ENCODE data around the gene TAMM41.
"Not testable (repeated sequence)": the region's sequence is repeated elsewhere in the genome, so short reads cannot be mapped to it uniquely, and the experiment has no call there.

Gene TAMM41

DNA sequence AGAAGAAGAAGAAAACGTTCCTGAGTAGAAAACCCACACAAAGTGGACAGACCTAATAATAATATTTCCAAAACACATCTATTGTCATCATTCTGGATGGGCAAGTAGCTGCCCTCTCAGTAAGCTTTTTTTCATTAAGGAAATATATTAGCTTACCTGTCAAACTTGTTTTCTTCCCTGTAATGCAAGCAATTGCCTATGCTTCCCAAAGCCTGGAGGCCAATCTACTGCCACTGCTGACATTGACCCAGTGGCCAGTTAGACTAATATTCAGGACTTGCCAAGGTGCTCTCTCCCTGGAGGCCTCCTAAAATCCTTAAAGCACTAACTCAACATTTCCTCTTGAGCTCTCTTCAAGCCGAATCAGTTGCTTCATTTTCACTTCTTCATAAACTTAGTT is 86.7 kb downstream of the TAMM41 start:
- H3K9me3 ChIP-seq (ENCODE audit: insufficient read depth, low read length) = no peaks in the 10 kb centered on the region
- no peak overlapping the region for H3K9ac ChIP-seq (ENCODE audit: insufficient read length, low read depth)
- no peaks in the 10 kb centered on the region for H3K36me3 ChIP-seq (ENCODE audit: insufficient read depth, insufficient read length, low read length)
- TF ChIP-seq ZNF274 (IDR thresholded peaks at IDR 0.05; ENCODE audit: low read depth, low read length) (no peak), YY1 (IDR thresholded peaks at IDR 0.05; ENCODE audit: insufficient read depth, insufficient read length) (no peak), SUZ12 (IDR thresholded peaks at IDR 0.05; ENCODE audit: extremely low read depth, insufficient read depth, insufficient read length) (no peak)
- peaks cover 3% of the 10 kb centered on the region for H3K4me1 ChIP-seq (ENCODE audit: insufficient read depth, insufficient read length)
- no peaks in the 10 kb centered on the region for H3K27me3 ChIP-seq (ENCODE audit: insufficient read depth, insufficient read length)
- H3K4me3 ChIP-seq (ENCODE audit: insufficient read length, low read depth) = no peak overlapping the region
- no peak for DNase-seq (ENCODE audit: low read depth, low spot score)

DNA sequence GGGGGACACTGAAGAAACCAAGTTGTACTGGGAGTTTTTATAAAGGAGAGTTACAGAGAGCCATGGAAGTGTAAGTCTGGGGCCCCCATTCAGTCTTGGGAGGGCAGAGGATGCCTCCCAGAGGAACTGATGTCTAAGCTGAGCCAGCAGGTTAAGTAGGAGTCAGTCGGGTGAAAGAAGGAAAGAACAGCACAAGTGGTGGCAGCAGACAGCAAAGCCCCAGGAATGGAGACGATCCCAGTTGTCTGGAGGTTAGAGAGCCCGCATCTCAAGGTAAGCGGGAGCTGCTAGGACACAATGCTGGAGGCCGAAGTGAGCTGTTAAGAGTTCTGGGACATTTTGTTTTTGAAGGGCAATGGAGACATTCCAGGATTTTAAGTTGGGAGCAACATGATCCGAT is 88.8 kb downstream of the TAMM41 start:
- DNase-seq (ENCODE audit: low read depth, low spot score) = no peak
- peaks cover 3% of the 10 kb centered on the region for H3K4me1 ChIP-seq (ENCODE audit: insufficient read depth, insufficient read length)

DNA sequence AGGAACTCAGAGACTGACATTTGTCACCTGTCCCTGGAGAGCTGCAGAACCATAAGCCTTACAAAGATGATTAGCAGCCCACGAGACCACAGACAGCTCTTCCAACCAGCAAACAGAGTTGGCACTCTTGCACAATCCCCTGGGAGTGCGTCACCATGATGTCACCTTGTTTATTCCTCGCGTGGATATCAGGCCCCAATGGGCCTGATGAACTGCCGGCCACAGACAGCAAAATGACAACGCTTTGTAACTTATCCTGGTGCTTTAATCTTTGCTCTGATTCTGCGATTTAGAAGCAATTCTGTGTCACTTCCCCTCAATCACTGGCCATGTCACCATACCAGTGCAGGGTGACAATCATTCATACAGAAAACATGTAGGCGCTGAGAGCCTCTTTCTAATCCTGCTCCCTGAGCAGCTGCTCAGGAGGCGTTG is 89.2 kb downstream of the TAMM41 start:
- peaks cover 3% of the 10 kb centered on the region for H3K4me1 ChIP-seq (ENCODE audit: insufficient read depth, insufficient read length)
- H3K36me3 ChIP-seq (ENCODE audit: insufficient read depth, insufficient read length, low read length) = no peaks in the 10 kb centered on the region
- no peak overlapping the region for H3K4me3 ChIP-seq (ENCODE audit: insufficient read length, low read depth)
- no peak for DNase-seq (ENCODE audit: low read depth, low spot score)
- TF ChIP-seq YY1 (IDR thresholded peaks at IDR 0.05; ENCODE audit: insufficient read depth, insufficient read length) (no peak), SUZ12 (IDR thresholded peaks at IDR 0.05; ENCODE audit: extremely low read depth, insufficient read depth, insufficient read length) (no peak), ZNF274 (IDR thresholded peaks at IDR 0.05; ENCODE audit: low read depth, low read length) (no peak)
- H3K27me3 ChIP-seq (ENCODE audit: insufficient read depth, insufficient read length) = no peaks in the 10 kb centered on the region
- no peak overlapping the region for H3K9ac ChIP-seq (ENCODE audit: insufficient read length, low read depth)
- no peaks in the 10 kb centered on the region for H3K9me3 ChIP-seq (ENCODE audit: insufficient read depth, low read length)

More for the DNA sequence above, 88.8 kb downstream of the TAMM41 start:
- TF ChIP-seq SUZ12 (IDR thresholded peaks at IDR 0.05; ENCODE audit: extremely low read depth, insufficient read depth, insufficient read length) = no peak
- no peak for TF ChIP-seq YY1 (IDR thresholded peaks at IDR 0.05; ENCODE audit: insufficient read depth, insufficient read length)
- TF ChIP-seq ZNF274 (IDR thresholded peaks at IDR 0.05; ENCODE audit: low read depth, low read length) = no peak
- Histone ChIP-seq H3K4me3 (ENCODE audit: insufficient read length, low read depth) (no peak overlapping the region), H3K36me3 (ENCODE audit: insufficient read depth, insufficient read length, low read length) (no peaks in the 10 kb centered on the region), H3K27me3 (ENCODE audit: insufficient read depth, insufficient read length) (no peaks in the 10 kb centered on the region), H3K9ac (ENCODE audit: insufficient read length, low read depth) (no peak overlapping the region), H3K9me3 (ENCODE audit: insufficient read depth, low read length) (no peaks in the 10 kb centered on the region)

DNA sequence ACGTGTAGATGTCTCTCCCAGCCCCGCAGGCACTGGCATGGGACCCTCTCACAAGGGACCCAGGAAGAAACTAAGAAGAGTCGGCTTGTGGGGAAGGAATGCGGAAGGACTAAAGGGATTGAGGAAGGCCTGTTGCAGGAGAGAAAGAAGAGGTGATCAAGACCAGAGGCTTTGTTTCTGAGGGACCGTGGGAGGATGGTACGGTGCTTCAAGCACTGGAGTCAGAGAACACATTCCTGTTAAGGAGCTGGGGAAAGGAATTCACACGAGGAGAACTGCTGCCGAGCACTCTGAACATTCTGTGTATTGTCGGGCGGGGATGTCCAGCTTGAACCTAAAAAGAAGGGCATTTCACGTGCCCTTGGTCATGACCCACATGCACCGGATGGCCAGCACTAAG is 91.4 kb downstream of the TAMM41 start:
- Histone ChIP-seq H3K36me3 (ENCODE audit: insufficient read depth, insufficient read length, low read length) (no peaks in the 10 kb centered on the region), H3K4me3 (ENCODE audit: insufficient read length, low read depth) (no peak overlapping the region), H3K9ac (ENCODE audit: insufficient read length, low read depth) (no peak overlapping the region), H3K27me3 (ENCODE audit: insufficient read depth, insufficient read length) (no peaks in the 10 kb centered on the region), H3K9me3 (ENCODE audit: insufficient read depth, low read length) (no peaks in the 10 kb centered on the region), H3K4me1 (ENCODE audit: insufficient read depth, insufficient read length) (peaks cover 3% of the 10 kb centered on the region)
- no peak for DNase-seq (ENCODE audit: low read depth, low spot score)
- TF ChIP-seq SUZ12 (IDR thresholded peaks at IDR 0.05; ENCODE audit: extremely low read depth, insufficient read depth, insufficient read length) (no peak), YY1 (IDR thresholded peaks at IDR 0.05; ENCODE audit: insufficient read depth, insufficient read length) (no peak), ZNF274 (IDR thresholded peaks at IDR 0.05; ENCODE audit: low read depth, low read length) (no peak)

DNA sequence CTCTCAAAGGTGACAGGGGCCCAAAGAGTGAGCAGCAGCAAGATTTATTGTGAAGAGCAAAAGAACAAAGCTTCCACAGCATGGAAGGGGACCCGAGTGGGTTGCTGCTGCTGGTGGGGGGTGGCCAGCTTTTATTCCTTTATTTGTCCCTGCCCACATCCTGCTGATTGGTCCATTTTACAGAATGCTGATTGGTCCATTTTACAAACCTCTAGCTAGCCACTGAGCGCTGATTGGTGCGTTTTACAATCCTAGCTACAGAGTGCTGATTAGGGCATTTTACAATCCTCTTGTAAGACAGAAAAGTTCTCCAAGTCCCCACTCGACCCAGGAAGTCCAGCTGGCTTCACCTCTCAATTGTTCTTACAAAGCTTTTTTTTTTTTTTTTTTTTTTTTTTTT is 94.4 kb downstream of the TAMM41 start:
- not testable (repeated sequence) for H3K4me3 ChIP-seq (ENCODE audit: insufficient read length, low read depth); H3K36me3 ChIP-seq (ENCODE audit: insufficient read depth, insufficient read length, low read length); H3K4me1 ChIP-seq (ENCODE audit: insufficient read depth, insufficient read length); H3K27me3 ChIP-seq (ENCODE audit: insufficient read depth, insufficient read length); DNase-seq (ENCODE audit: low read depth, low spot score); H3K9me3 ChIP-seq (ENCODE audit: insufficient read depth, low read length); H3K9ac ChIP-seq (ENCODE audit: insufficient read length, low read depth)

DNA sequence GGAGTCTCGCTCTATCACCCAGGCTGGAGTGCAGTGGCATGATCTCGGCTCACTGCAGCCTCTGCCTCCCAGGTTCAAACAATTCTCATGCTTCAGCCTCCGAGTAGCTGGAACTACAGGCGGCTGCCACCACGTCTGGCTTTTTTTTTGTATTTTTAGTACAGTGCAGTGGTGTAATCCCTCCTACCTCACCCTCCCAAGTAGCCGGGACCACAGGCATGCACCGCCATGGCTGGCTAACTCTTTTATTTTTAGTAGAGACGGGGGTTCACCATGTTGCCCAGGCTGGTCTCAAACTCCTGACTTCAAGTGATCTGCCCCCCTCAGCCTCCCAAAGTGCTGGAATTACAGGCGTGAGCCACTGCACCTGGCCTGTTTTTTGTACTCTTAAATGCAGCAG is 98.4 kb downstream of the TAMM41 start:
- not testable (repeated sequence) for H3K4me1 ChIP-seq (ENCODE audit: insufficient read depth, insufficient read length); H3K9me3 ChIP-seq (ENCODE audit: insufficient read depth, low read length); H3K4me3 ChIP-seq (ENCODE audit: insufficient read length, low read depth); H3K36me3 ChIP-seq (ENCODE audit: insufficient read depth, insufficient read length, low read length); H3K27me3 ChIP-seq (ENCODE audit: insufficient read depth, insufficient read length); DNase-seq (ENCODE audit: low read depth, low spot score); H3K9ac ChIP-seq (ENCODE audit: insufficient read length, low read depth)
